Mammary epithelial cell (primary cell): ENCODE results near the gene TMEM171.

ENCODE experiments used
- EZH2 ChIP-seq: IDR thresholded peaks from 2 replicates; pipeline ENCODE4 v1.6.1; 2012; ENCODE audit warnings: low read length, inconsistent platforms, borderline replicate concordance
- TF ChIP-seq, protein P1 (sequence below), 2 donors: IDR thresholded peaks in 1 of 2; conservative IDR thresholded peaks in 1 of 2; 2 replicates each; pipeline ENCODE4 v1.5.1; 2011 to 2012; ENCODE audit warnings: inconsistent platforms in 2 of 2, low read length in 2 of 2, mild to moderate bottlenecking in 2 of 2, control low read depth in 1 of 2, low read depth in 1 of 2; ENCODE audit not compliant: insufficient read depth in 1 of 2; ENCODE audit errors: extremely low read depth in 1 of 2

DNA sequence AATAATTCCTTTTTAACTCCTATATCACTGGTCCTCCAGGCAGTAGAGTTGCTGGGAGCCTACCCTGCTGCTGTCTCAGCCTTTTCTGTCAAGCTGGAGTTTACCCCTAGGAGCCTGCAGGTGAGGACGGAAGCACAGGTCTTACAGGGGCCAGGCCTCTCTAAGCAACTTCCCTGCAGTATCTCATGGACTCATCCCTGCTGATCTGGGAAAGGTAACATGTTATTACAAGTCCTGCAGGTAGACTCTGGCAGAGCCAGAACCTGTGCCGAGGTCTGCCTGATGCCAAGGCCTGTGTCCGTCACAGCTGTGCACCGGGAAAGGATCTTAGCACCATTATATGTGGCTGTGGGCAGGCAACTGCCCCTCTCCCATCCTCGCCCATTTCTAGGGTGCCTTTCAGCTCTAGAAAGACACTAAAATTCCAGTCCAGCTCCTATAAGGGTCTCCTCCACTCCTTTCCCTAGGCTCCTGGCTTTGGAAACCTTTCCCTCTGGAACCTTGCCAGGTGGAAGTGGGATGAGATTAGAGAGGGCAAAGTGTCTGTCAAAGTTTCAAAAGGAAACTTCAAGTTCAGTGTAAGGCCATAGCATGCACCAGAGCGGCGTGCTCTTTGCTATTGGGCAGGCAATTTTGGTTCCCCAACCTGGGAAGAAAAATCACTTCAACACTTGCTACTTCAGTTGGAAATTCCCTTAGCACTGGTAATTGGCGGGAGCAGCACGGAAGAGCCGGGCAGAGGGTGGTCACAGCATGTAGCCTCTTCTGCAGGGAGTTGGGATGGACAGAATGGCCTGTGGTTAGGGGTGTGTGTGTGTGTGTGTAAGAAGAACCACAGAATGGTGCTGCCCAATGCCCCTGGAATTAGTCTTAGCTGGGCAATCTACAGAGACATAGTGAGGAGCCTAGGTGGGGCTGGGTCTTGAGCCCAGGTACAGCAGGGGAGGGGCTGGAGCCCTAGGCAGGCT is 17.5 kb downstream of the TMEM171 start:
- TF ChIP-seq, protein P1, sequence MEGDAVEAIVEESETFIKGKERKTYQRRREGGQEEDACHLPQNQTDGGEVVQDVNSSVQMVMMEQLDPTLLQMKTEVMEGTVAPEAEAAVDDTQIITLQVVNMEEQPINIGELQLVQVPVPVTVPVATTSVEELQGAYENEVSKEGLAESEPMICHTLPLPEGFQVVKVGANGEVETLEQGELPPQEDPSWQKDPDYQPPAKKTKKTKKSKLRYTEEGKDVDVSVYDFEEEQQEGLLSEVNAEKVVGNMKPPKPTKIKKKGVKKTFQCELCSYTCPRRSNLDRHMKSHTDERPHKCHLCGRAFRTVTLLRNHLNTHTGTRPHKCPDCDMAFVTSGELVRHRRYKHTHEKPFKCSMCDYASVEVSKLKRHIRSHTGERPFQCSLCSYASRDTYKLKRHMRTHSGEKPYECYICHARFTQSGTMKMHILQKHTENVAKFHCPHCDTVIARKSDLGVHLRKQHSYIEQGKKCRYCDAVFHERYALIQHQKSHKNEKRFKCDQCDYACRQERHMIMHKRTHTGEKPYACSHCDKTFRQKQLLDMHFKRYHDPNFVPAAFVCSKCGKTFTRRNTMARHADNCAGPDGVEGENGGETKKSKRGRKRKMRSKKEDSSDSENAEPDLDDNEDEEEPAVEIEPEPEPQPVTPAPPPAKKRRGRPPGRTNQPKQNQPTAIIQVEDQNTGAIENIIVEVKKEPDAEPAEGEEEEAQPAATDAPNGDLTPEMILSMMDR (conservative IDR thresholded peaks at IDR 0.05 in 1 of 2, IDR thresholded peaks at IDR 0.05 in 1 of 2; ENCODE audit: extremely low read depth in 1 of 2, insufficient read depth in 1 of 2, low read depth in 1 of 2, low read length in 2 of 2) = no peak
- TF ChIP-seq EZH2 = no peak
